RWPE1 (cell line): ENCODE data around the gene IRF4.

Experiments
- CTCF ChIA-PET: fragments of 350-600 bp; sonication (Branson Sonifier 250); formaldehyde crosslinking; extraction: SDS; loops from one replicate; lab custom pipeline; 2021; lab: Yijun Ruan, JAX
- POLR2A ChIA-PET: fragments of 400-600 bp; formaldehyde crosslinking; extraction: SDS; loops from one replicate; lab custom pipeline; 2020; ENCODE audit warnings: antibody characterized with exemption; ENCODE audit not compliant: low non-redundant PET; lab: Yijun Ruan, JAX
- DNase-seq: peaks from one replicate; pipeline ENCODE4 v3.0.0; 2012; ENCODE audit warnings: low spot score
- H3K27ac ChIP-seq: fragments of 450-650 bp; 2 replicates; pipeline ENCODE4 v1.5.1; 2017
- CTCF ChIP-seq: fragments of 450-650 bp; conservative IDR thresholded peaks from 2 replicates; pipeline ENCODE4 v1.5.1; 2017; ENCODE audit warnings: low read depth, mild to moderate bottlenecking

IRF4 gene

GRCh38 chr6:404685-405423 lies 13.3 kb downstream of the IRF4 start:
- no peak for TF ChIP-seq CTCF
- CTCF ChIA-PET = no interaction called here
- H3K27ac ChIP-seq = no peak overlapping the region
- POLR2A ChIA-PET = no interaction called here
- no peak for DNase-seq

- ChIA-PET CTCF (interaction anchor here (0.6 to 0.7 kb wide), 3 partner anchors 10 to 203 kb away, joined by 3 read pairs; no protein-coding TSS in a partner anchor), POLR2A (no interaction called here)
Observed at GRCh38 chr6:408148-408547, 16.6 kb downstream of the IRF4 start.

GRCh38 chr6:408599-409102 lies 17.1 kb downstream of the IRF4 start:
- CTCF ChIA-PET = interaction anchor here (0.6 to 1.1 kb wide), 4 partner anchors 11 to 203 kb away, joined by 3 read pairs; no protein-coding TSS in a partner anchor
- no peak for DNase-seq
- POLR2A ChIA-PET = no interaction called here

More at GRCh38 chr6:408148-408547, 16.6 kb downstream of the IRF4 start:
- TF ChIP-seq CTCF = no peak
- H3K27ac ChIP-seq = no peak overlapping the region
- DNase-seq = no peak

GRCh38 chr6:409370-409972 lies 17.9 kb downstream of the IRF4 start:
- CTCF ChIA-PET = interaction anchor here (0.7 to 1.1 kb wide), 2 partner anchors 11 to 395 kb away, joined by 3 to 4 read pairs; no protein-coding TSS in a partner anchor
- no peak for DNase-seq
- POLR2A ChIA-PET = no interaction called here
- H3K27ac ChIP-seq = no peak overlapping the region
- TF ChIP-seq CTCF = no peak

More at GRCh38 chr6:408599-409102, 17.1 kb downstream of the IRF4 start:
- no peak overlapping the region for H3K27ac ChIP-seq
- TF ChIP-seq CTCF = no peak

GRCh38 chr6:410555-411395 lies 19.2 kb downstream of the IRF4 start:
- POLR2A ChIA-PET = no interaction called here
- no peak for TF ChIP-seq CTCF
- CTCF ChIA-PET = no interaction called here
- no peak for DNase-seq
- no peak overlapping the region for H3K27ac ChIP-seq
